Measurements from ENCODE around the gene TESMIN.

Gene TESMIN

GRCh38 chr11:68683536-68684384 is 67.6 kb downstream of the TESMIN start:
- peaks cover 86% of the 10 kb centered on the region for H3K27me3 Mint-ChIP-seq (ENCODE audit: low read depth, poor library complexity)
- TF ChIP-seq, protein P1, sequence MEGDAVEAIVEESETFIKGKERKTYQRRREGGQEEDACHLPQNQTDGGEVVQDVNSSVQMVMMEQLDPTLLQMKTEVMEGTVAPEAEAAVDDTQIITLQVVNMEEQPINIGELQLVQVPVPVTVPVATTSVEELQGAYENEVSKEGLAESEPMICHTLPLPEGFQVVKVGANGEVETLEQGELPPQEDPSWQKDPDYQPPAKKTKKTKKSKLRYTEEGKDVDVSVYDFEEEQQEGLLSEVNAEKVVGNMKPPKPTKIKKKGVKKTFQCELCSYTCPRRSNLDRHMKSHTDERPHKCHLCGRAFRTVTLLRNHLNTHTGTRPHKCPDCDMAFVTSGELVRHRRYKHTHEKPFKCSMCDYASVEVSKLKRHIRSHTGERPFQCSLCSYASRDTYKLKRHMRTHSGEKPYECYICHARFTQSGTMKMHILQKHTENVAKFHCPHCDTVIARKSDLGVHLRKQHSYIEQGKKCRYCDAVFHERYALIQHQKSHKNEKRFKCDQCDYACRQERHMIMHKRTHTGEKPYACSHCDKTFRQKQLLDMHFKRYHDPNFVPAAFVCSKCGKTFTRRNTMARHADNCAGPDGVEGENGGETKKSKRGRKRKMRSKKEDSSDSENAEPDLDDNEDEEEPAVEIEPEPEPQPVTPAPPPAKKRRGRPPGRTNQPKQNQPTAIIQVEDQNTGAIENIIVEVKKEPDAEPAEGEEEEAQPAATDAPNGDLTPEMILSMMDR (IDR thresholded peaks at IDR 0.05), result no peak
- H3K4me3 Mint-ChIP-seq, result no peak overlapping the region

DNA sequence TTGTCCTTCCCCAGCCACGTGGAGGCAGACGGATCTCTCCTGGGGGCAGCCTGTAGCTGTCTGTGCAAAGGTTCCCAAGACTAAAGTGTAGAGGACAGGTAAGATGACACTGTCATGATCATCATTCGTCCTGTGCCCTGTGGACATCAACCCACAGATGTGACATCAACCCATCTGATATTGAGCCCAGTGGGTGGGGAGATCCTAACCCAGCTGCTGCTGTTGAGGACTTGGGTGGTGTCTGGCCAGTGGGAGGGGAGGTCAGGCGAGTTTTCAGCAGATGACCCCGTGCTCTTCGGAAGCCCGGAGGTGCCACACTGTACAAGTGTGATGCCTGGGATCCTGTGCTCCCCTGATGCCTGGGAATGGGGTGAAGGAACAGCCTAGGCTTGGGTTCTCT is 68.2 kb downstream of the TESMIN start:
- peaks cover 30% of the 10 kb centered on the region for H3K4me1 Mint-ChIP-seq
- H3K36me3 Mint-ChIP-seq (ENCODE audit: low read depth), result no peaks in the 10 kb centered on the region
- H3K27me3 Mint-ChIP-seq (ENCODE audit: low read depth, poor library complexity), result peaks cover 81% of the 10 kb centered on the region
- TF ChIP-seq, protein P1 (IDR thresholded peaks at IDR 0.05), result no peak
- H3K4me3 Mint-ChIP-seq, result no peak overlapping the region
- H3K9me3 Mint-ChIP-seq, result no peaks in the 10 kb centered on the region
- H3K27ac Mint-ChIP-seq, result no peak overlapping the region
- no peak for DNase-seq

More at GRCh38 chr11:68683536-68684384, 67.6 kb downstream of the TESMIN start:
- no peak overlapping the region for H3K27ac Mint-ChIP-seq
- peaks cover 33% of the 10 kb centered on the region for H3K4me1 Mint-ChIP-seq
- no peak for DNase-seq
- no peaks in the 10 kb centered on the region for H3K9me3 Mint-ChIP-seq
- H3K36me3 Mint-ChIP-seq (ENCODE audit: low read depth), result no peaks in the 10 kb centered on the region

DNA sequence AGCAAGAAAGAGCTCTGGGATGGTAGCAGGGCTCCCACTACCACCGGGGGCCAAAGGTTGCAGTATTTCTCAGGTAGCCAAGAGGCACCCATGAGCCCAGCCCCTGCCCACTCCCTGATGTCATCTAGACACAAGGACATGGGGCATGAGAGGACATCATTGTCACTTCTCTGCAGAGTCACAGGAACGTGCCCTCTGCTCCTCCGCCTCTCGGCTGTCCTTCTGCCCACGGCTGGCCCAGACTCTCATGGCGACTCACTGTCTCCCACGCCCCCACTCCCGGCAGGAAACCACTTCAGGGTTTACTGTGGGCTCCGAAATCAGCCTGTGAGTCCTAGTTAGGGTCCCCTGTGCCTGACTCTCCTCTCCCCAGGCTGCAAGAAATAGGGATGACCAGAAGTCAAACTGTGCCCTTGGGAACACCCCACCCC is 68.8 kb downstream of the TESMIN start:
- no peak for DNase-seq
- no peak overlapping the region for H3K4me3 Mint-ChIP-seq

DNA sequence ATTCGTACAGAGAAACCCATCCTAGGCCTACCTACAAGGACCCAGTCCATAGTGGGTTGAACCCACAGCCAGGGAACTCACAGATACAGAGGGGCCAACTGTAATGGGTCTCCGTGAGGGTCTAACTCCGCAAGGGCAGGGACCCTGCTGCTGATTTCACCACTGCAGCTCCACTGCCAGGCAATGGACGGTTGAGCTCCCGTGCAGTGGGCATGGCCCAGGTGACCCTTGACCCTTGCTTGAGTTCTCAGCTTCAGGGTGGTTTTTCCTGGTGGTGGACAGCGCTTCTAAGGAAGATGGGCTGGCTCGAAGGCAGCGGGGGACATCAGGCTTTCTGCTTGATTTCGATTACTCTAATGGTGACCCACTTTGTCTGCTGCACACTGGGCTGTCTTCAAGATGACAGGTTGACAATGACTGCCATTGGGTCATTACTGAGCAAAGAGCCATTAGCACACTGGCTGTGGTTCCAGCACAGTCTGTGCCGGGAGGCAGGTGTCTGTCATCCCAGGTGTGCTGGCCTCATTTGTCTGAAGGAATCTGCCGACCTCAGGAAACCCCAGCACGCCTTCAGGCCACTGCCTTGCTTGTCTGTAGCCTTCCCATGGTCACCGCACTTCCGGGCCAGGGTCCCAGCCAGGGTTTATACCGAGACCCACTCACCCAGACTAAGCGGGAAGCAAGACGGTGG is 70.6 kb downstream of the TESMIN start:
- Mint-ChIP-seq H3K4me3 (no peak overlapping the region), H3K36me3 (ENCODE audit: low read depth) (no peaks in the 10 kb centered on the region), H3K9me3 (no peaks in the 10 kb centered on the region), H3K27me3 (ENCODE audit: low read depth, poor library complexity) (peaks cover 63% of the 10 kb centered on the region), H3K27ac (no peak overlapping the region), H3K4me1 (peaks cover 17% of the 10 kb centered on the region)
- TF ChIP-seq, protein P1 (IDR thresholded peaks at IDR 0.05), result no peak
- DNase-seq, result no peak

More for the DNA sequence above, 68.8 kb downstream of the TESMIN start:
- peaks cover 30% of the 10 kb centered on the region for H3K4me1 Mint-ChIP-seq
- peaks cover 77% of the 10 kb centered on the region for H3K27me3 Mint-ChIP-seq (ENCODE audit: low read depth, poor library complexity)
- no peaks in the 10 kb centered on the region for H3K9me3 Mint-ChIP-seq
- no peak overlapping the region for H3K27ac Mint-ChIP-seq
- H3K36me3 Mint-ChIP-seq (ENCODE audit: low read depth), result no peaks in the 10 kb centered on the region
- TF ChIP-seq, protein P1 (IDR thresholded peaks at IDR 0.05), result no peak

- no peaks in the 10 kb centered on the region for H3K9me3 Mint-ChIP-seq
- H3K4me3 Mint-ChIP-seq, result no peak overlapping the region
- no peak for DNase-seq
- H3K36me3 Mint-ChIP-seq (ENCODE audit: low read depth), result no peaks in the 10 kb centered on the region
- TF ChIP-seq, protein P1 (IDR thresholded peaks at IDR 0.05), result no peak
- peaks cover 13% of the 10 kb centered on the region for H3K4me1 Mint-ChIP-seq
- no peak overlapping the region for H3K27ac Mint-ChIP-seq
- H3K27me3 Mint-ChIP-seq (ENCODE audit: low read depth, poor library complexity), result peaks cover 39% of the 10 kb centered on the region
Measured at GRCh38 chr11:68678031-68678441, 73.3 kb downstream of the TESMIN start.

Data from nephron progenitor cell (in vitro differentiated cells).